GM19351 (cell line): Measurements from ENCODE around the gene TCF12.
A peak's percentile ranks its signal among the peaks of the same experiment; 100 is the strongest.
"Not testable (repeated sequence)": the region's sequence is repeated elsewhere in the genome, so short reads cannot be mapped to it uniquely, and the experiment has no call there.

Experiments
- ATAC-seq: cut with Tn5 transposase; IDR thresholded peaks from one replicate; pipeline ENCODE4 v1.9.1; 2021; ENCODE audit warnings: mild to moderate bottlenecking, moderate library complexity; ENCODE audit not compliant: unreplicated experiment

Gene TCF12

GRCh38 chr15:57085267-57085666 is 166.8 kb downstream of the TCF12 start:
- ATAC-seq, result no peak

- no peak for ATAC-seq
Measured at GRCh38 chr15:57086857-57087427, 168.5 kb downstream of the TCF12 start.

- ATAC-seq, result no peak
Measured at GRCh38 chr15:57089815-57090495, 171.5 kb downstream of the TCF12 start.

- no peak for ATAC-seq
Measured at GRCh38 chr15:57090496-57090859, 172.0 kb downstream of the TCF12 start.

- no peak for ATAC-seq
Measured at GRCh38 chr15:57091636-57092035, 173.2 kb downstream of the TCF12 start.

GRCh38 chr15:57092252-57092651 is 173.8 kb downstream of the TCF12 start:
- no peak for ATAC-seq

GRCh38 chr15:57094321-57095257 is 176.1 kb downstream of the TCF12 start:
- ATAC-seq, result no peak

- no peak for ATAC-seq
Measured at GRCh38 chr15:57095896-57096295, 177.5 kb downstream of the TCF12 start.

GRCh38 chr15:57097246-57097645 is 178.8 kb downstream of the TCF12 start:
- no peak for ATAC-seq

GRCh38 chr15:57097919-57098543 is 179.6 kb downstream of the TCF12 start:
- not testable (repeated sequence) for ATAC-seq

- ATAC-seq, result no peak
Measured at GRCh38 chr15:57098896-57099295, 180.5 kb downstream of the TCF12 start.

GRCh38 chr15:57100136-57100539 is 181.7 kb downstream of the TCF12 start:
- peak; percentile 63 for ATAC-seq

- no peak for ATAC-seq
Measured at GRCh38 chr15:57102858-57103257, 184.4 kb downstream of the TCF12 start.

- ATAC-seq, result no peak
Measured at GRCh38 chr15:57108296-57108695, 189.9 kb downstream of the TCF12 start.

GRCh38 chr15:57109005-57109404 is 190.6 kb downstream of the TCF12 start:
- no peak for ATAC-seq

- no peak for ATAC-seq
Measured at GRCh38 chr15:57111002-57111401, 192.6 kb downstream of the TCF12 start.

- ATAC-seq, result no peak
Measured at GRCh38 chr15:57112178-57112577, 193.7 kb downstream of the TCF12 start.

GRCh38 chr15:57114070-57114469 is 195.6 kb downstream of the TCF12 start:
- ATAC-seq, result no peak

GRCh38 chr15:57118013-57118799 is 199.8 kb downstream of the TCF12 start:
- no peak for ATAC-seq

- ATAC-seq, result no peak
Measured at GRCh38 chr15:57122080-57122840, 203.8 kb downstream of the TCF12 start.
